Measurements from ENCODE around the gene USB1. TPM values are rescaled to one million over a fixed set of nuclear protein-coding genes. Genes with fewer than 3 reads are reported as not detected.

USB1 gene
- total and polyA plus RNA-seq, 2 experiments from 2014 or later = 79.6 to 118 TPM

DNA sequence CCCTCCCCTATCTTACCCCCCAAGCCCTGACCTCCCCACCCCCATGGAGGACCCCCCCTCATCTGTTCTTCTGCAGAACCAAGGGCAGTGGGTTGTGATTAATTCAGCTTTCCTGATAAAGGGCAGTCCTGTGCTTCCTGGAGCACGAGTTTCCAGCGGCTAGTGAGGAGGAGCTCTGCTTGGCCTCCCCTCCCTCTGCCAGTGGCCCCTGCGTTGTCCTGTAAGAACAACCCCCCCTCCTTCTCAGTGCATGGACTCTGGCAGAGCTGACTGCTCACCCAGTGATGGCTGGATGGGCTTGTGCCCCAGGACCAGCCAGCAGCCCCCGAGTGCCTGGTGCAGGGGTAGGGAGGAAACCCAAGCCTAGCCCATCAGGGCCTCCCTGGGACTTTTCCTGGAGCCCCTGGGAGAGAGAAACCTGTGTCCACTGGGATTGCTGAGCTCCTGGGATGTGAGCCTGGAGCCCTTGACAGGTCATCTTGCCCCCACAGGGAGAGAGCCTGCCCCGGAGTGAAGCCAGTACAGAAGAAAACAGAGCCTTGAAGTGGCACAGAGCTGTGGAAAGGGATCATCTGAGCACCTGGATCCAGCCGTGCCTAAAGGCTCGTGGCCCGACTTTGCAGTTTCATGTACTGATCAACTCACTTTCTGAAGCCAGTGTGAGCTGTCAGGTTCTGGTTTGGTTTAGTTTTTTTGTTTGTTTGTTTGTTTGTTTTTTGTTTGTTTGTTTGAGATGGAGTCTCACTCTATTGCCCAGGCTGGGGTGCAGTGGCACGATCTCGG lies 50.8 kb downstream of the USB1 start (continued):
- TF ChIP-seq, protein P1, sequence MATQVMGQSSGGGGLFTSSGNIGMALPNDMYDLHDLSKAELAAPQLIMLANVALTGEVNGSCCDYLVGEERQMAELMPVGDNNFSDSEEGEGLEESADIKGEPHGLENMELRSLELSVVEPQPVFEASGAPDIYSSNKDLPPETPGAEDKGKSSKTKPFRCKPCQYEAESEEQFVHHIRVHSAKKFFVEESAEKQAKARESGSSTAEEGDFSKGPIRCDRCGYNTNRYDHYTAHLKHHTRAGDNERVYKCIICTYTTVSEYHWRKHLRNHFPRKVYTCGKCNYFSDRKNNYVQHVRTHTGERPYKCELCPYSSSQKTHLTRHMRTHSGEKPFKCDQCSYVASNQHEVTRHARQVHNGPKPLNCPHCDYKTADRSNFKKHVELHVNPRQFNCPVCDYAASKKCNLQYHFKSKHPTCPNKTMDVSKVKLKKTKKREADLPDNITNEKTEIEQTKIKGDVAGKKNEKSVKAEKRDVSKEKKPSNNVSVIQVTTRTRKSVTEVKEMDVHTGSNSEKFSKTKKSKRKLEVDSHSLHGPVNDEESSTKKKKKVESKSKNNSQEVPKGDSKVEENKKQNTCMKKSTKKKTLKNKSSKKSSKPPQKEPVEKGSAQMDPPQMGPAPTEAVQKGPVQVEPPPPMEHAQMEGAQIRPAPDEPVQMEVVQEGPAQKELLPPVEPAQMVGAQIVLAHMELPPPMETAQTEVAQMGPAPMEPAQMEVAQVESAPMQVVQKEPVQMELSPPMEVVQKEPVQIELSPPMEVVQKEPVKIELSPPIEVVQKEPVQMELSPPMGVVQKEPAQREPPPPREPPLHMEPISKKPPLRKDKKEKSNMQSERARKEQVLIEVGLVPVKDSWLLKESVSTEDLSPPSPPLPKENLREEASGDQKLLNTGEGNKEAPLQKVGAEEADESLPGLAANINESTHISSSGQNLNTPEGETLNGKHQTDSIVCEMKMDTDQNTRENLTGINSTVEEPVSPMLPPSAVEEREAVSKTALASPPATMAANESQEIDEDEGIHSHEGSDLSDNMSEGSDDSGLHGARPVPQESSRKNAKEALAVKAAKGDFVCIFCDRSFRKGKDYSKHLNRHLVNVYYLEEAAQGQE (IDR thresholded peaks at IDR 0.05; ENCODE audit: unreplicated experiment) = no peak
- TF ChIP-seq, protein P2, sequence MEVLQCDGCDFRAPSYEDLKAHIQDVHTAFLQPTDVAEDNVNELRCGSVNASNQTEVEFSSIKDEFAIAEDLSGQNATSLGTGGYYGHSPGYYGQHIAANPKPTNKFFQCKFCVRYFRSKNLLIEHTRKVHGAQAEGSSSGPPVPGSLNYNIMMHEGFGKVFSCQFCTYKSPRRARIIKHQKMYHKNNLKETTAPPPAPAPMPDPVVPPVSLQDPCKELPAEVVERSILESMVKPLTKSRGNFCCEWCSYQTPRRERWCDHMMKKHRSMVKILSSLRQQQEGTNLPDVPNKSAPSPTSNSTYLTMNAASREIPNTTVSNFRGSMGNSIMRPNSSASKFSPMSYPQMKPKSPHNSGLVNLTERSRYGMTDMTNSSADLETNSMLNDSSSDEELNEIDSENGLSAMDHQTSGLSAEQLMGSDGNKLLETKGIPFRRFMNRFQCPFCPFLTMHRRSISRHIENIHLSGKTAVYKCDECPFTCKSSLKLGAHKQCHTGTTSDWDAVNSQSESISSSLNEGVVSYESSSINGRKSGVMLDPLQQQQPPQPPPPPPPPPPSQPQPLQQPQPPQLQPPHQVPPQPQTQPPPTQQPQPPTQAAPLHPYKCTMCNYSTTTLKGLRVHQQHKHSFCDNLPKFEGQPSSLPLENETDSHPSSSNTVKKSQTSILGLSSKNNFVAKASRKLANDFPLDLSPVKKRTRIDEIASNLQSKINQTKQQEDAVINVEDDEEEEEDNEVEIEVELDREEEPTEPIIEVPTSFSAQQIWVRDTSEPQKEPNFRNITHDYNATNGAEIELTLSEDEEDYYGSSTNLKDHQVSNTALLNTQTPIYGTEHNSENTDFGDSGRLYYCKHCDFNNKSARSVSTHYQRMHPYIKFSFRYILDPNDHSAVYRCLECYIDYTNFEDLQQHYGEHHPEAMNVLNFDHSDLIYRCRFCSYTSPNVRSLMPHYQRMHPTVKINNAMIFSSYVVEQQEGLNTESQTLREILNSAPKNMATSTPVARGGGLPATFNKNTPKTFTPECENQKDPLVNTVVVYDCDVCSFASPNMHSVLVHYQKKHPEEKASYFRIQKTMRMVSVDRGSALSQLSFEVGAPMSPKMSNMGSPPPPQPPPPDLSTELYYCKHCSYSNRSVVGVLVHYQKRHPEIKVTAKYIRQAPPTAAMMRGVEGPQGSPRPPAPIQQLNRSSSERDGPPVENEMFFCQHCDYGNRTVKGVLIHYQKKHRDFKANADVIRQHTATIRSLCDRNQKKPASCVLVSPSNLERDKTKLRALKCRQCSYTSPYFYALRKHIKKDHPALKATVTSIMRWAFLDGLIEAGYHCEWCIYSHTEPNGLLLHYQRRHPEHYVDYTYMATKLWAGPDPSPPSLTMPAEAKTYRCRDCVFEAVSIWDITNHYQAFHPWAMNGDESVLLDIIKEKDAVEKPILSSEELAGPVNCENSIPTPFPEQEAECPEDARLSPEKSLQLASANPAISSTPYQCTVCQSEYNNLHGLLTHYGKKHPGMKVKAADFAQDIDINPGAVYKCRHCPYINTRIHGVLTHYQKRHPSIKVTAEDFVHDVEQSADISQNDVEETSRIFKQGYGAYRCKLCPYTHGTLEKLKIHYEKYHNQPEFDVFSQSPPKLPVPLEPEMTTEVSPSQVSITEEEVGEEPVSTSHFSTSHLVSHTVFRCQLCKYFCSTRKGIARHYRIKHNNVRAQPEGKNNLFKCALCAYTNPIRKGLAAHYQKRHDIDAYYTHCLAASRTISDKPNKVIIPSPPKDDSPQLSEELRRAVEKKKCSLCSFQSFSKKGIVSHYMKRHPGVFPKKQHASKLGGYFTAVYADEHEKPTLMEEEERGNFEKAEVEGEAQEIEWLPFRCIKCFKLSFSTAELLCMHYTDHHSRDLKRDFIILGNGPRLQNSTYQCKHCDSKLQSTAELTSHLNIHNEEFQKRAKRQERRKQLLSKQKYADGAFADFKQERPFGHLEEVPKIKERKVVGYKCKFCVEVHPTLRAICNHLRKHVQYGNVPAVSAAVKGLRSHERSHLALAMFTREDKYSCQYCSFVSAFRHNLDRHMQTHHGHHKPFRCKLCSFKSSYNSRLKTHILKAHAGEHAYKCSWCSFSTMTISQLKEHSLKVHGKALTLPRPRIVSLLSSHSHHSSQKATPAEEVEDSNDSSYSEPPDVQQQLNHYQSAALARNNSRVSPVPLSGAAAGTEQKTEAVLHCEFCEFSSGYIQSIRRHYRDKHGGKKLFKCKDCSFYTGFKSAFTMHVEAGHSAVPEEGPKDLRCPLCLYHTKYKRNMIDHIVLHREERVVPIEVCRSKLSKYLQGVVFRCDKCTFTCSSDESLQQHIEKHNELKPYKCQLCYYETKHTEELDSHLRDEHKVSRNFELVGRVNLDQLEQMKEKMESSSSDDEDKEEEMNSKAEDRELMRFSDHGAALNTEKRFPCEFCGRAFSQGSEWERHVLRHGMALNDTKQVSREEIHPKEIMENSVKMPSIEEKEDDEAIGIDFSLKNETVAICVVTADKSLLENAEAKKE (CRISPR knock-in tag; IDR thresholded peaks at IDR 0.05) = no peak
- TF ChIP-seq JUNB (IDR thresholded peaks at IDR 0.05; ENCODE audit: unreplicated experiment) (no peak), CREB1 (CRISPR knock-in tag; IDR thresholded peaks at IDR 0.05; ENCODE audit: low read depth) (no peak), POLR2AphosphoS5 (IDR thresholded peaks at IDR 0.05; ENCODE audit: low read depth) (no peak)

All from GM23338 (cell line).